ENCODE measurements around the gene HAPSTR1.
"Not testable (repeated sequence)": the region's sequence is repeated elsewhere in the genome, so short reads cannot be mapped to it uniquely, and the experiment has no call there.

The HAPSTR1 gene

DNA sequence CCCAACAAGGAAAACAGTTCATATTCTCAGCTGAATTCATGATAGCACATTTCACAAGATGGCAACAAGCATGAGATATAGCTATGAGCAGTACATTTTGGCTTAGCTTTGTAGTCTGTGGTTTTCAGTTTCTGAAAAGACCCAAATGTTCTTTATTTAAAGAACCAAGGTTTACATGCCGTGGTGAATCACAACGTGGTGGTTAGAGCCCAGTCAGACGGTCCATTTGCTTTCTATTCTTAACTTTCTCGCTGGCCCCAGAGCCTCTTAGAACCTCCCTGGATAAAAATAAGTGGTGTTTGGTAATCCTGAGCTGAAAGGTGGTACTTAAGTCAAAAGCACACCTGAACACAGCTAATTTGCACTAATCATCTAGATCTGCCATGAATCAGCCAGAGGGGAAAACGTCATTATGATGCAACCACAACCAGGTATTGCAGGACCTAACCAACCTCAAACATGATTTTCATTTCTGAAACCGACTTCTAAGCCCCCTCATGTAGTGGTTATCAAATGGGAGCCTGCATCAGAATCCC is 18.6 kb upstream of the HAPSTR1 start:
- no peak for DNase-seq

DNA sequence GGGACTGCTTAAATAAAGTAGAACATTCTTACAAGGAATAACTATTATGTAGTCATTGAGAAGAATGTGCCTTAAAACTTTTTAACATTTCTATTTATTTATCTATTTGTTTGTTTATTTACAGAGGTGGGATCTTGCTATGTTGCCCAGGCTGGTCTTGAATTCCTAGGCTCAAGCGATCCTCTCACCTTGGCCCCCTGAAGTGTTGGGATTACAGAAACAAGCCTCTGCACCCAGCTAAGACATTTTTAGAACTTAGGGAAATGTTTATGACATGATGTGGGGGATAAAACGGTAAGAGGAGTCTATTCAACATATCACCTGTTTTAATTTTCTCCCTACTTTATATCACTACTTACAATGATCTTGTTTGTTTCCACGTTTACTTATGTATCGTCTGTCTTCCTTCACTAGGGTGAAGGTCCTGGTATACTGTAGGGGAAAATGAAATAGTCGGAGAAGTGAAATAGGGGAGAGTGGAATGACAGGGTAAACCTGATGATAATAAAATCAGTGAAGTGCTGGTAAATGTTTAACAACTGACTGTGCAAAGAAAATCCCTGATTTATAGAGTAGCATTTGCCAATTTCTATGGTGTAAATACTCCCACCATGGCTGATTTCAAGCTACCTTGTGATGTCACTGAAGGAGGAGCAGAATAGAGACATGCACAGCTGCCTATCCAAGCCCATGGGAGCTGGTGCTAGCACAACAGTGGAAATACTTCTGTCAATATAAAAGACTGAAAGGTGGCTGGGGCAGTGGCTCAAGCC is 16.0 kb upstream of the HAPSTR1 start:
- no peak for DNase-seq

DNA sequence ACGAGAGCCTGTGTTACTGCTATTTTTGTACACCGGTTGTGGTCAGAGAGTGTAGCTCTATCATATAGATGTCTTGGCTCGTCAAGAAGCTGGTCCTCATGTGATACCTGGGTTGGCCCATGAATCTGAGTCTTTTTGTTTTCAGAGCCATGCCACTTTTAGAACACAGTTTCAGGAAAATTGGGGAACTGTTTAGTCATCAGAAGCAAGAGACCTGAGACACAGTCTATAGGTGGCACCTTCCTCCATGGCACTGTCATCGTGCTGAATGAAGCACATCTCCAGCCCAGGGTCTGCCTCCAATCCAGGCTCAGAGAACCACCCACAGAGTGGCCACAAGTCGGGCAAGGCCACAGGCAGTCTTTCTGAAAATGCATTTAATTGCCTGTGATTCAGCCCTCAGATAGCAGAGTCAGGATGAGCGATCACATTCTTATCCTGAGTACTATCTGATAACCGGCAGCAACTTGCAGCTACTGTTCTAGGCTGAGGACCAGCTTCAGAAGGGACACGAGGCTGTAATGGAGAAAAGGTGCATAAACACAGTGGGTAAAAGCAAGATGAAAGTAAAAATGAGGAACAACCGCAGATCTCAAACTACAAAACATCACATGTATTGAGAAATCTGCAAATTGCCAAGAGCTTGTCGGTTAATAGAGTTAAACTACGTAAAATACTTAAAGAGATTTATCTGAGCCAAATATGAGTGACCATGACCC is 14.2 kb upstream of the HAPSTR1 start:
- no peak for DNase-seq

DNA sequence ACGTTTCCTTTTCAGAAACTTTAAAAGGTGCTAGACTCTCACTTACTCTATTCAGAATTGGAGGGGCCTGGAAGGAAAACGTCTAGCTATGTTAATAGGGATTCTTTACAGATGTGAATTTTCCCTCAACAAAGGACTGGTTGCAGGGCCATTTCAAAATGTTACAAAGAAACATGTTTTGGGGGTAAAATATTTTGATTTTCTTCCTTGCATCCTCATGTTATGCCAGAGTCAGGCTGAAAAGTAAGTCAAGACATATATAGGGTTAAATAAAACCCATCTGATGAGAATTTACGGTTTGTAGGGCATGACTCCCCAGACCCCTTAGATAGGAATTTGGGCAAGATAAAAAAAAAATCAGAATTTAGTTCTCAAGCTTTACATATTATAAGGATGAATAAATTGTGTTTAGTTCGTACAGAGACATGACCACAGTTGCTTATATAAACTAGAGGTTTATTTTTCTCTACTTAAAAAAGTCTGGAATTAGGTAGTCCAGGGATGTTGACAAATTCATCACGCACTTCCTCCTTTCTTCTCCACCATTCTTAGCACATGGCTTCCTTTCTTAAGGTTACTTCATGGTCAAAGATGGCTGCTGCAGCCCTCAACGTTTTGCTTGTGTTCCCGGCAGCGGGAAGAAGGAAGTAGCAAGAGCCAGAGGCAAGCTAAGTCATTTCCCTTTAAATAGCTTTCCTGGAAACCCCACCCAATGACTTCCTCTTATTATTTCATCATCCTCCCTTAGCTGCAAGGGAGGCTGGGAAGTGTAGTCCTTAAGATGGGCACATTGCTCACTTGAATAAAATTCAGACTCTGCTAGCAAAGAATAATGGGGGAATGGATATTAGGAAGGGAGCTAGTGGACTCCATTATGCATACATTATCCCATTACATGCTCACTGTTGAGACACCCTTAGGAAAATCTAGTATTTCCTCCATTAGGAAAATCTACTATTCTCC is 12.7 kb upstream of the HAPSTR1 start:
- peak; percentile 48 to 52 for DNase-seq

DNA sequence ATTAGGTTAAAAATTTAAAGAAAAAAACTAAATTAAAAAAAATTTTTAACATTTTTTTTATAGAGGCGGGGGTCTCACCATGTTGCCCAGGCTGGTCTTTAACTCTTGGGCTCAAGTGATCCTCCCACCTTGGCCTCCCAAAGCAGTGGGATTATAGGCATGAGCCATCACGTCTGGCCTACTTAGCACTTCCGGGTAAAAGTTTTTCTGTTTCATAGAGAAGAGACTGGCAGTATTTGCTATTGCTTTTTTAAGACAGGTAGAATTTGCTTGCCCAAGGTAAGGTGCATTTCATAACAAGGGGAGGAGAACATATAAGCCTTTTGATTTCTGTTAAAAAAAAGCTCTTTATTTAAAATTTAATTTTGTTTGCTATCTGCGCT is 12.0 kb upstream of the HAPSTR1 start:
- no peak for DNase-seq

DNA sequence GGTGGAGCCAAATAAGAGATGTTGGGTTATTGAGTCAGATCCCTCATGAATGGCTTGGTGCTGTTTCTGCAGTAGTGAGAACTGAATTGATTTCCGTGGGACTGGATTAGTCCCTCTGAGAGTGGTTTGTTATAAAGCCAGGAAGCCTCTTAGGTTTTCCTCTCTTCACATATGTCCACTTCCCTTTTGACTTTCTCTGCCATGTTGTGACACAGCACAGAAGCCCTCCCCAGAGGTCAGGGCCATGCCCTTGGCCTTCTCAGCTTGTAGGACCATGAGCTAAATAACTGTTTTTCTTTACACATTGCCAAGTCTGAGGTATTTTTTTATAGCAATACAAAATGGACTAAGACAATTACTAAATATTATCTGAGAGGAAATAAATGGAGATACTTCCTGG is 10.3 kb upstream of the HAPSTR1 start:
- DNase-seq, result no peak

DNA sequence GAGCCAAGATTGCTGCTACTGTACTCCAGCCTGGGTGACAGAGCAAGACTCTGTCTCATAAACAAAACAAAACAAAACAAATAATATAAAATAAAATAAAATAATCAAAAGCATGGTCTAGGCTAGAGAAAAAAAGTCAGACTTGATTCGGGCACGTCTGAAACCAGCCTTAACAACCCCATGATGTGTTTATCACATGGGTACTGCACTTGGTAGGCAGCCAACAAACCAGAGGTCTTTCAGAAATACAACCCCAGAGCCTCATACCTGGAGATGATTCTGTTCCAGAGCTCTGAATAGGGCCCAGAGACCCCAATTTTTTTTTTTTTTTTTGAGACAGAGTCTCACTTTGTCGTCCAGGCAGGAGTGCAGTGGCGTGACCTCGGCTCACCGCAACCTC is 9.6 kb upstream of the HAPSTR1 start:
- no peak for DNase-seq

DNA sequence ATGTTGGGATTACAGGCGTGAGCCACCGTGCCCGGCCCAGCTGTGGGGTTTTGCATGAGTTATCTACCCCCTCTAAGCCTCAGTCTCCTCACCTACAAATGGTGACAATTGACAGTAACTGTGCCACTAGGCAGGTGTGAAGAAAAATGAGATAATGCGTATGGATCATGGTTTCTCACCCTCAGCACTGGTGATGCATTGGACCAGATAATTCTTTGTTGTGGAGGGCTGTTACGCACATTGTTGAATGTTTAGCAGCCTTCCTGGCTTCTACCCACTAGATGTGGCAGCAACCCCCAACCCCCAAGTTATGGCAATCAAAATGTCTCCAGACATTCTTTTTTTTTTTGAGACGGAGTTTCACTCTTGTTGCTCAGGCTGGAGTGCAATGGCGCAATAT is 9.0 kb upstream of the HAPSTR1 start:
- DNase-seq, result no peak

DNA sequence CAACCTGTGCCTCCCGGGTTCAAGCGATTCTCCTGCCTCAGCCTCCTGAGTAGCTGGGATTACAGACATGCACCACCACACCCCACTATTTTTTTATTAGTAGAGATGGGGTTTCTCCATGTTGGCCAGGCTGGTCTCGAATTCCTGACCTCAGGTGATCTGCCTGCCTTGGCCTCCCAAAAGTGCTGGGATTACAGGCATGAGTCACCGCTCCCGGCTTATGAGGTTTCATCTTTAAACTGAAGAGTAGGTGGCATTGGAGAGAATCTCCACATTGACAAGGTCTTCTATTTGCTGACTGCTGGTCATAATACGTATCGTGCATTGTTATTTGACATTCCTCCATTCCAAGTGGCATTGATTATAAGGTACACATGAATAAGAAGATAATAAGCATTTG is 3.7 kb upstream of the HAPSTR1 start:
- not testable (repeated sequence) for DNase-seq

DNA sequence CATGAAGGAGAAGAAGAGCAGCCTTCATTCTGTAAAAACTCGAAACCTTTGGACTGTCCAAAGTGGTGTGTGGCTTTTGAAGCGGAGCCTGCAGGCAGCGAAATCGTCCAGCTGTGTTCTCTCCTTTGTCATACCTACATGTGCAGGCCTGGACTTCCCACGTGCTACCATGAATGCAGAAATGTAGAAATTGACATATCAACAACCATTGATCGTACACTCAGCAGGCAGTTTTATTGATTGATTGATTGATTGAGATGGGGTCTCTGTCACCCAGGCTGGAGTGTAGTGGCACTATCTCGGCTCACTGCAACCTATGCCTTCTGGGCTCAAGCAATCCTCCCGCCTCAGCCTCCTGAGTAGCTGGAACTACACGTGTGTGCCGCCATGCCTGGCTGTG is 2.6 kb upstream of the HAPSTR1 start:
- DNase-seq, result no peak

DNA sequence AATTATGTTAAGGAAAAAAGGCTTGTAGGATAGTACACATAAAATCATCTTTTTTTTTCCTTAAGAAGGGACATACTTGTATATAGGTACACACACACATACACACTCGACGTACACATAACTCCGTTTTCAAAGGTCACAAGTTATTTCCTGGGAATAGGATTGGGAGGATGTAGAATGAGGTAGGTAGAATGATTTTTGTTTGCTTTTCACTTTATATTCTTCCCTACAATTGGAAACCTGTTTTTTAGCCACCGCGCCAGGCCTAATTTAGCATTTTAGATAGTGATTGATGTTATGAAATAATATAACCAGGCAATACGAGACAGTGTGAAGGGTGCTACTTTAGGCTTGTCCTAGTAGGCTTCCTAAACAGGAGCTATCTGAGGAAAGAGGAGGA is 1.8 kb upstream of the HAPSTR1 start:
- DNase-seq, result no peak

DNA sequence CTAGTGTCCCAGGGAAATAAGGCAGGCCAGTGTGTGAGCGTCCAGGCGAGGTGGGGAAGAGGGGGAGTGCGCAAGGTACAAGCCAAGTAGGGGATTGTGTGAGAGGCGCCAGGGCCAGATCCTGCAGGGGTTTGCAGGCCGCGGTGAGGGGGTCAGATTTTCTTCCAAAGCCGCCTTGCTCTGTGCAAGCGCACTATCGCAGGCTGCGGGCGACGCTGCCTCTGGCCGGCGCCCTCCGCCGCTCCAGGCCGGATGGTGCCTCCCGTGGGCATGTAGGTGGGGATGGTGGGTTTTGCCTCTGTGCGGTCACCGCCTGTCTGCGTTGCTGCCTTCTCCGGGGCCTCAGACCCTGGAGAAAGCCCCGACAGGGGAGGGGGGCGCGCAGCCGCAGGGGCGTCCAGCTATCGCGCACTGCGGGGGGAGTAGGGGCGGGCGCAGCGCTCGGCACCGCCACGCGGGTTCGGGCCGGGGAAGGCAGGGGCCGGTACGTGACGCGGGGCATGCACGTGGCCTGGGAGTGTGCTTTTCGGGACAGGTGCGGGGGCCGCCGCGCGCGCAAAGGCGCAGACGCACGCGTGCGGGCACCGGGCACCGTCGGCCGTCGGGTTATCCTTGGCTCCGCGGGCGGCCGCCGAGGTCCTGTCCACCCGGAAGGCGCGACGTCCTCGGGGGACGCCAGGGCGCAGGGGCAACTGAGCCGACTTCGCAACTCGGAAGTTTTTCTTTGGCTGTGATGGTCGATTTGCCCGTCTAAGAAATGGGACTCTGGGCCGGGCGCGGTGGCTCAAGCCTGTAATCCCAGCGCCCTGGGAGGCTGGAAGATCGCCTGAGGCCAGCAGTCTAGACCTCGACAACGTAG is 1.1 kb upstream of the HAPSTR1 start:
- DNase-seq, result peak in 1 of 2 experiments; percentile 61

DNA sequence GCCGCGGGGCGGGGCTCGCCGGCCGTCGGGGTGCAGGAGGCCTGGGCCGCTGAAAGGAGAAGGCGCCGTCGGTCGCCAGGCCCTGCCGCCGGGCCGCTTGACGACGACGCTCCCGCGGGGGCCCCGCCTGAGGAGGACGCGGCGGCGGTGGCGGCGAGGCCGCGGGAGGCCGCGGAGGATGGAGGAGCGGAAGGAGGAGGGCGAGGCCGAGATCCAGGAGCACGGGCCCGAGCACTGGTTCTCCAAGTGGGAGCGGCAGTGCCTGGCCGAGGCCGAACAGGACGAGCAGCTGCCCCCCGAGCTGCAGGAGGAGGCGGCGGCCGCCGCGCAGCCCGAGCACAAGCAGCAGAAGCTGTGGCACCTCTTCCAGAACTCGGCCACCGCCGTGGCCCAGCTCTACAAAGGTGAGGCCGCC is 430 bp downstream of the HAPSTR1 start:
- DNase-seq, result peak in 1 of 2 experiments; percentile 63

DNA sequence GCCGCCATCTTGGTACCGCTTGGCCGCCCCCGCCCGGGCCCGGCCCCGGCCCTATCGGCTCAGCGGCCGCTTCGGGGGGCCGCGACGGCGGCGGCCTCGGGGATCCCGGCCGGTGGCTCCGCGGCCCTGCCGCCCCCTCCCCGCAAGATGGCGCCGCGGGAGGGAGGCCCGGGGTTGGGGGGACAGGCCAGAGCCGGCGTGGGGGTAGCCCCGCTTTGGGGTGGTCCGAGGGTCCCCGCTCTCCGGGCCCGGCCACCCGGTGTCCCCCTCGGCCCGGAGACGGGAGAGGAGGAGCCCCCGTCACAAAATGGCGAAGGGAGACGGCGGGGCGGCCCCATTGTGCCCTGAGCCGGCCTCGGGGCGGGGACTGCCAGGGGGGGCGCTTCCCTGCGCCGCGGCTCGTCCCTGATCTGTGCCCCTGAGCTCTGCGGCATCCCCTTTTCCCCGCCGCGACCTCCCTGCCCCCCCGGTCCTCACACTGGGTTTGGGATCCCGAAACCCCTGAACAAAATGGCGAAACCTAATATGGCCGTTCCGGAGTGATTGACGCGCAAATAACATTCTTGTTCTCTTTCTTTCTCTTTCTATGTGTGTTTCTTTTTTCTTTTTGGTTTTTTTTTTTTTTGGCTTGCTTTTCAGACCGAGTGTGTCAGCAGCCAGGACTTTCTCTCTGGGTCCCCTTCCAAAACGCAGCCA is 986 bp downstream of the HAPSTR1 start:
- DNase-seq, result peak in 1 of 2 experiments; percentile 65

DNA sequence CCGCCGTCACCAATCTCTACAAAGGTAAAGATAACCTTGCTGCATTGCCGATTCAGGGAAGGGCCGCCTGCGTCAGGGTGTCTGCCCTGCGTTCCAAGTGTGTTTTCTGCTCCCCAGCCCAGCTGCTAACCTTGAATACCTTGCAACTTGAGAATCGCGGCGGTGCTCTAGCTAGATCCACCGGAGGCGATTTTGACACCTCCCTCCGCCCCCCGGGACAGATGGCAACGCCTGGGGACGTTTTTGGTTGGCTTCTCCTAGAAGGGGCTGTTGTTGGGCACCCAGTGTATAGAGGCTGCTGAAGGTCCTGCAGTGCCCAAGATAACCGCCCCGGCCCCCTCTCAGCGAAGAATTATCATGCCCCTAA is 1.5 kb downstream of the HAPSTR1 start:
- peak in 1 of 2 experiments; percentile 42 for DNase-seq

DNA sequence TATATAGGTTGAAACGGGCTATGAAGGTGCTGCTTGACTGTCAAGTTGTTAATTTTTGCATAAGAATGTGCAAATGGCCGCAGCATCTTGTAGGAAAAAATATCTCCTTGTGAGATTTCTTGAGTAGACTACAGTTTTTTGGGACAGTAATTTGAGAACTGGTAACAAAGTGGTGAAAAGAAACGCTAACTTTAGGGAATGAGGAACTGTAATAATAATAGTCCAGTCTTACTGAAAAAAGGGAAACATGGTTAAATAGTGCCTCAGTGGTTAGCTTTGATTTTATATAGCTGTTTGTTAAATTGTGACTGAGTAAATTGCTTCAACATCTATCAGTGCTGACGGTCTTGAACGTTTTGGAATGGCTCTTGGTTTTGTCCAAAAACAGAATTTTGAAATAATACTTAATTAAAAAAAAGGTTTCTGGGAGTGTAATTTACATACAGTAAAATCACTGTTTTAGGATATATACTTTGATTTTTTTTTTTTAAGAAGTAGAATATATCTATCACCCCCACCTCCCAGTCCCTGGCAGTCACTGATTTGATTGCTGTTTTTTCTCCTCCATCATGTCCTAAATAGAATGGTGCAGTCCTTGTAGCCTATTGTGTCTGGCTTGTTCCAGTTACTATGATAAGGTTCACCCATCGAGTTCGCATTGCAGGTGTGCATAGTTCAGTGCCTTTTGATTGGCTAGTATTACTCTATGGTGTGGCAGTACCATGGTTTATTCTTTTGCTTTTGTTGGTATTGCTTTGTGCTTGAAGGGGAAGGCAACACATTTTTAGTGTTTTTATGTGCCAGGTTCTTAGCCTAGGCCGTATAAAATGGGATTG is 2.8 kb downstream of the HAPSTR1 start:
- peak in 1 of 2 experiments; percentile 8 for DNase-seq

DNA sequence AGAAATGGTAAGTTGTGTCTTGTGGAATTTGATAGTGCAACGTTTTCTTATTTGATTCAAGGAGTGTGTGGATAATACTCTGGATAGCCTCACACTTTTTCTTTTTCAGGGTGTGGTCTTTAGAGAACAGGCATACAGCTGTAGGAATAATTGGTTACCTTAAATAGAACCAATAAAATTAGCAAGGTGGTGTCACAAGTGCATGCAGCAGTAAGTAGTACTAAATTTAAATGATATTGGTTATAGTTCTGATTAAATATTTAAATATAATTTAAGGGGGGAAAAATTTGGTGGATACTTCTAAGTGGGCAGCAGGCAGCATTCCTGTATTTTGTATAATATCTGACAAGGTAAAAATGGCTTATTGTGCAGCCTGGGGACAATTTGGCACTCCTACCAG is 3.7 kb downstream of the HAPSTR1 start:
- DNase-seq, result no peak

DNA sequence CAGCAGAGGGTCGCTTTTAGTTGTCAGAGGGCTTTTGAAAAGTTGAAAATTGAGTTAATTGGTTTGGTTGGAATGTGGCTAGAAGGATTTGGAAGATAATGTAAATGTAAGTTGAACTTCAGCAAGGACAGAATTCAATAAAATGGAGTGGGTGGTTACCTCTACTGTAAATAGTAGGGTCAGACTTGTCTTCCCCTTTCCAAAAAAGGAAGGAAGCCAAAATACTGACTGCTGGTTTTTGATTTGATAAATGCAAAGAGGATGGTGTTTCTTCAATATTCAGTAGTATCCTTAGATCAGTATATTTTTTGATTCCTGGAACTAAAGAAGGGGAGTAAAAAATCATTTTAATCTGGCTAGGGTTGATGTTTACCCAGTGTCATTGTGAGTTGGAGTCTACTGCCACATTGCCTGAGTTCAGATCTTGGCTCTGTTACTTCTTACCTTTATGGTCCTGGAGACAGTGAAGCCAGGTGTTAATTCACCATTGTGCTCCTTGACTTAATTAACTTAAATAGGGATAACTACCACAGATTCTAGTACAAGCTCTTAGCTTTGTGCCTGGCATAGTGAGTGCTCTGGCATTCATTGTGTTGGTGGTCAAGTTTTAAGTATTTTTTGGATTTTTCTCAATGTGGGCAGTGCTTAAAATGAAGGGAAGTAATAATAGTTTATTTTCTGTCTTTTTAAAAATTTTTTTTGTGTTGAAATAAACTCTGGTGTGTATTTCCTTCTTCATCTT is 4.4 kb downstream of the HAPSTR1 start:
- DNase-seq, result no peak

DNA sequence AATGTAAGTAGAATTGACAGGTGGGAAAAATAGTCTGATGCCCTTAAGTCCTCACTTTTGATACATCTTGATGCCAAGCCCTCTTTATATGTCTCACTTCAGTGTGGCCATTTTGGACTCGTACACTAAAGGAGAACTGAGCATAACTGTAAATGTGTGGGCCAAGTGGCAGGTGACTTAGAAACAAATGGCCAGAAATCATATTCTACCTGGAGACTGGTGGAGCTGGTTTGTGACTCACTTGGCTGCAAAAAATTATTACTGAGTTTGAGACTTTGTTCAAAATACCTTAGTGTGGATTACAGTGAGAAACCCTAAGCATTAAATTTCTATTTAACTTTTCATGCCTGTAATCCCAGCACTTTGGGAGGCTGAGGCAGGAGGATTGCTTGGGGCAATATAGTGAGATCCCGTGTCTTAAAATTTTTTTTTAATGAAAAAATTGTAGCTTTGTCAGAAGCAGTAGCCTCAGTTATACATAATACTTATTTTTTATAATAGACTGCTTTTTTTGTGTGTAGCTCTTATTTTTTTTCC is 5.0 kb downstream of the HAPSTR1 start:
- no peak for DNase-seq

Data from NCI-H526 (cell line).